NB4 (cell line): ENCODE measurements around the gene DMXL2.
A peak's percentile ranks its signal among the peaks of the same experiment; 100 is the strongest.

Source experiments
- CTCF ChIP-seq: IDR thresholded peaks from one replicate; pipeline ENCODE4 v1.5.1; 2012; ENCODE audit warnings: low read depth, low read length
- MYC ChIP-seq: IDR thresholded peaks from 2 replicates; pipeline ENCODE4 v1.6.1; 2011; ENCODE audit warnings: low read depth, low read length

GRCh38 chr15:51621936-51622603, 501 bp downstream of the DMXL2 start:
- peak; percentile 15 for TF ChIP-seq CTCF
- TF ChIP-seq MYC: peak; percentile 52; the same call in 1 of the 2 replicates
